Small intestine (tissue), 7 donors: ENCODE results near the gene FRMD4A. TPM values are rescaled to one million over a fixed set of nuclear protein-coding genes. Genes with fewer than 3 reads are reported as not detected.

Experiments
- DNase-seq, 2 donors: peaks; one replicate each; pipeline versions ENCODE4 v3.0.0 to v3.0.0-alpha.2; 2013
- FAIRE-seq: peaks from 2 replicates; lab custom pipeline; 2012; peaks lifted over from hg19 to GRCh38; lab: Jason Lieb, UNC
- H3K27ac ChIP-seq, 3 donors: one replicate each; pipeline ENCODE4 v1.5.1; 2013; ENCODE audit warnings: low read length in 2 of 3, mild to moderate bottlenecking in 2 of 3, control low read depth in 1 of 3, inconsistent platforms in 1 of 3, low read depth in 1 of 3, moderate library complexity in 1 of 3
- H3K27me3 ChIP-seq, 3 donors: one replicate each; pipeline ENCODE4 v1.6.1; 2013; ENCODE audit warnings: low read length in 3 of 3, inconsistent platforms in 1 of 3; ENCODE audit not compliant: control insufficient read depth in 3 of 3, insufficient read depth in 3 of 3
- H3K36me3 ChIP-seq, 3 donors: one replicate each; pipeline ENCODE4 v1.6.1; 2013; ENCODE audit warnings: low read length in 3 of 3, inconsistent platforms in 1 of 3, low read depth in 1 of 3, mild to moderate bottlenecking in 1 of 3, moderate library complexity in 1 of 3; ENCODE audit not compliant: control insufficient read depth in 3 of 3, insufficient read depth in 2 of 3
- H3K4me1 ChIP-seq, 3 donors: one replicate each; pipeline ENCODE4 v1.6.1; 2013; ENCODE audit warnings: low read length in 2 of 3, inconsistent platforms in 1 of 3, low read depth in 1 of 3, mild to moderate bottlenecking in 1 of 3, moderate library complexity in 1 of 3; ENCODE audit not compliant: control insufficient read depth in 3 of 3, insufficient read depth in 2 of 3
- H3K4me3 ChIP-seq, 3 donors: one replicate each; pipeline ENCODE4 v1.5.1; 2013; ENCODE audit warnings: low read length in 3 of 3, control low read depth in 1 of 3, inconsistent platforms in 1 of 3, low read depth in 1 of 3, mild to moderate bottlenecking in 1 of 3, moderate library complexity in 1 of 3
- H3K9me3 ChIP-seq, 2 donors: one replicate each; pipeline ENCODE4 v1.6.1; 2013; ENCODE audit warnings: low read depth in 1 of 2, low read length in 1 of 2; ENCODE audit not compliant: control insufficient read depth in 2 of 2, insufficient read depth in 1 of 2
- WGBS, 3 donors: extraction: QIAGEN DNeasy Blood & Tissue Kit; methylation state at CpG; one replicate each; pipeline ENCODE4 v1.1.7; 2013; 5-methylcytosine and 5-hydroxymethylcytosine counted together
- polyA plus RNA-seq, 4 donors: library from polyadenylated mRNA; stranded (reverse) in 3 of 4; unstranded in 1 of 4; fragments of 200-250 nt in 3 of 4; fragments of 120-200 nt in 1 of 4; gene quantifications; one replicate each; pipeline versions ENCODE4 v1.2.1 to v1.2.3, GENCODE V29; 2013
- donor health status: healthy with polysubstance abuse.
- donor health status: control.
- donor health status: control.
- donor health status: Bipolar disorder and iron deficiency.
- donor health status: healthy.

FRMD4A gene
- polyA plus RNA-seq, 4 donors: 0.45 to 16.9 (median 6.2) TPM

- Histone ChIP-seq H3K4me3 (no peak overlapping the region), H3K9me3 (no peaks in the 10 kb centered on the region), H3K27ac (peak overlapping the region in 2 of 3 donors; percentile 64 to 78), H3K4me1 (peaks cover 0 to 4% (median 0%) of the 10 kb centered on the region in 3 donors), H3K27me3 (no peaks in the 10 kb centered on the region), H3K36me3 (peaks cover 0 to 20% (median 0%) of the 10 kb centered on the region in 3 donors)
- WGBS, 3 donors: 61 to 93% (median 78%) methylated on average over 17 of the region's 17 CpGs
- FAIRE-seq: no peak
- DNase-seq: peak in 1 of 2 donors; percentile 55
Observed at GRCh38 chr10:13684252-13684791, 646.4 kb downstream of the FRMD4A start.

- Histone ChIP-seq H3K4me3 (peak overlapping the region in 1 of 3 donors; percentile 12), H3K9me3 (no peaks in the 10 kb centered on the region), H3K27ac (no peak overlapping the region), H3K36me3 (peaks cover 0 to 24% (median 0%) of the 10 kb centered on the region in 3 donors), H3K4me1 (peaks cover 0 to 7% (median 0%) of the 10 kb centered on the region in 3 donors), H3K27me3 (no peaks in the 10 kb centered on the region)
- WGBS, 3 donors: 93 to 95% (median 93%) methylated on average over 13 of the region's 13 CpGs
- DNase-seq (no peak), FAIRE-seq (no peak)
Observed at GRCh38 chr10:13683017-13683416, 647.7 kb downstream of the FRMD4A start.

GRCh38 chr10:13681960-13682359, 648.8 kb downstream of the FRMD4A start:
- no peaks in the 10 kb centered on the region for H3K27me3 ChIP-seq
- no peak overlapping the region for H3K27ac ChIP-seq
- no peak for FAIRE-seq
- no peak overlapping the region for H3K4me3 ChIP-seq
- no peaks in the 10 kb centered on the region for H3K9me3 ChIP-seq
- 84 to 89% (median 87%) methylated on average over 7 of the region's 7 CpGs for WGBS, 3 donors
- peaks cover 0 to 8% (median 0%) of the 10 kb centered on the region in 3 donors for H3K4me1 ChIP-seq
- no peak for DNase-seq
- peaks cover 0 to 20% (median 0%) of the 10 kb centered on the region in 3 donors for H3K36me3 ChIP-seq

GRCh38 chr10:13681528-13681927, 649.2 kb downstream of the FRMD4A start:
- Histone ChIP-seq H3K4me1 (peaks cover 0 to 8% (median 0%) of the 10 kb centered on the region in 3 donors), H3K4me3 (no peak overlapping the region), H3K27ac (no peak overlapping the region), H3K9me3 (no peaks in the 10 kb centered on the region), H3K27me3 (no peaks in the 10 kb centered on the region), H3K36me3 (peaks cover 0 to 20% (median 2%) of the 10 kb centered on the region in 3 donors)
- DNase-seq (no peak), FAIRE-seq (no peak)
- WGBS, 3 donors: 62 to 73% (median 69%) methylated on average over 4 of the region's 4 CpGs

GRCh38 chr10:13681095-13681494, 649.6 kb downstream of the FRMD4A start:
- DNase-seq: peak in 1 of 2 donors; percentile 38
- H3K4me1 ChIP-seq: peaks cover 0 to 8% (median 0%) of the 10 kb centered on the region in 3 donors
- no peaks in the 10 kb centered on the region for H3K9me3 ChIP-seq
- no peak overlapping the region for H3K4me3 ChIP-seq
- 42 to 63% (median 51%) methylated on average over 4 of the region's 4 CpGs for WGBS, 3 donors
- no peaks in the 10 kb centered on the region for H3K27me3 ChIP-seq
- no peak for FAIRE-seq
- peaks cover 0 to 20% (median 2%) of the 10 kb centered on the region in 3 donors for H3K36me3 ChIP-seq
- H3K27ac ChIP-seq: no peak overlapping the region

- WGBS, 3 donors: 93 to 95% (median 95%) methylated on average over 13 of the region's 13 CpGs
- no peak for FAIRE-seq
- Histone ChIP-seq H3K36me3 (peaks cover 0 to 17% (median 3%) of the 10 kb centered on the region in 3 donors), H3K9me3 (no peaks in the 10 kb centered on the region), H3K4me1 (peaks cover 0 to 4% (median 0%) of the 10 kb centered on the region in 3 donors), H3K27ac (peak overlapping the region in 1 of 3 donors; percentile 27), H3K4me3 (no peak overlapping the region), H3K27me3 (no peaks in the 10 kb centered on the region)
- peak in 1 of 2 donors; percentile 64 for DNase-seq
Observed at GRCh38 chr10:13678101-13678843, 652.5 kb downstream of the FRMD4A start.

- H3K4me1 ChIP-seq: peaks cover 0 to 4% (median 0%) of the 10 kb centered on the region in 3 donors
- WGBS, 3 donors: 85 to 95% (median 87%) methylated on average over 20 of the region's 20 CpGs
- no peak overlapping the region for H3K27ac ChIP-seq
- DNase-seq (no peak), FAIRE-seq (no peak)
- H3K27me3 ChIP-seq: no peaks in the 10 kb centered on the region
- H3K4me3 ChIP-seq: no peak overlapping the region
- no peaks in the 10 kb centered on the region for H3K9me3 ChIP-seq
- H3K36me3 ChIP-seq: peaks cover 0 to 16% (median 4%) of the 10 kb centered on the region in 3 donors
Observed at GRCh38 chr10:13674645-13675588, 655.8 kb downstream of the FRMD4A start.

- peaks cover 0 to 26% (median 4%) of the 10 kb centered on the region in 3 donors for H3K36me3 ChIP-seq
- FAIRE-seq: no peak
- 84 to 93% (median 93%) methylated on average over 8 of the region's 8 CpGs for WGBS, 3 donors
Observed at GRCh38 chr10:13673156-13673555, 657.6 kb downstream of the FRMD4A start.

More at GRCh38 chr10:13673156-13673555, 657.6 kb downstream of the FRMD4A start:
- H3K9me3 ChIP-seq: no peaks in the 10 kb centered on the region
- H3K4me3 ChIP-seq: no peak overlapping the region
- DNase-seq: no peak
- H3K4me1 ChIP-seq: peaks cover 0 to 2% (median 0%) of the 10 kb centered on the region in 3 donors
- no peaks in the 10 kb centered on the region for H3K27me3 ChIP-seq
- H3K27ac ChIP-seq: no peak overlapping the region
